AG09319 (cell line): ENCODE data around the gene KLK2.

ENCODE experiments used
- DNase-seq: peaks from one replicate; pipeline ENCODE4 v3.0.0-alpha.2; 2010; ENCODE audit warnings: low read depth; ENCODE audit errors: extremely low read depth
- TF ChIP-seq, protein P1 (sequence below): IDR thresholded peaks from 2 replicates; pipeline ENCODE4 v1.5.1; 2011; ENCODE audit warnings: low read depth, mild to moderate bottlenecking, inconsistent platforms, low read length, moderate library complexity

KLK2 gene

DNA sequence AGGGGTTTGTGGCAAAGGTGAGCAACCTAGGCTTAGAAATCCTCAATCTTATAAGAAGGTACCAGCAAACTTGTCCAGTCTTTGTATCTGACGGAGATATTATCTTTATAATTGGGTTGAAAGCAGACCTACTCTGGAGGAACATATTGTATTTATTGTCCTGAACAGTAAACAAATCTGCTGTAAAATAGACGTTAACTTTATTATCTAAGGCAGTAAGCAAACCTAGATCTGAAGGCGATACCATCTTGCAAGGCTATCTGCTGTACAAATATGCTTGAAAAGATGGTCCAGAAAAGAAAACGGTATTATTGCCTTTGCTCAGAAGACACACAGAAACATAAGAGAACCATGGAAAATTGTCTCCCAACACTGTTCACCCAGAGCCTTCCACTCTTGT is 3.8 kb upstream of the KLK2 start:
- DNase-seq, result no peak
- TF ChIP-seq, protein P1, sequence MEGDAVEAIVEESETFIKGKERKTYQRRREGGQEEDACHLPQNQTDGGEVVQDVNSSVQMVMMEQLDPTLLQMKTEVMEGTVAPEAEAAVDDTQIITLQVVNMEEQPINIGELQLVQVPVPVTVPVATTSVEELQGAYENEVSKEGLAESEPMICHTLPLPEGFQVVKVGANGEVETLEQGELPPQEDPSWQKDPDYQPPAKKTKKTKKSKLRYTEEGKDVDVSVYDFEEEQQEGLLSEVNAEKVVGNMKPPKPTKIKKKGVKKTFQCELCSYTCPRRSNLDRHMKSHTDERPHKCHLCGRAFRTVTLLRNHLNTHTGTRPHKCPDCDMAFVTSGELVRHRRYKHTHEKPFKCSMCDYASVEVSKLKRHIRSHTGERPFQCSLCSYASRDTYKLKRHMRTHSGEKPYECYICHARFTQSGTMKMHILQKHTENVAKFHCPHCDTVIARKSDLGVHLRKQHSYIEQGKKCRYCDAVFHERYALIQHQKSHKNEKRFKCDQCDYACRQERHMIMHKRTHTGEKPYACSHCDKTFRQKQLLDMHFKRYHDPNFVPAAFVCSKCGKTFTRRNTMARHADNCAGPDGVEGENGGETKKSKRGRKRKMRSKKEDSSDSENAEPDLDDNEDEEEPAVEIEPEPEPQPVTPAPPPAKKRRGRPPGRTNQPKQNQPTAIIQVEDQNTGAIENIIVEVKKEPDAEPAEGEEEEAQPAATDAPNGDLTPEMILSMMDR, result no peak

DNA sequence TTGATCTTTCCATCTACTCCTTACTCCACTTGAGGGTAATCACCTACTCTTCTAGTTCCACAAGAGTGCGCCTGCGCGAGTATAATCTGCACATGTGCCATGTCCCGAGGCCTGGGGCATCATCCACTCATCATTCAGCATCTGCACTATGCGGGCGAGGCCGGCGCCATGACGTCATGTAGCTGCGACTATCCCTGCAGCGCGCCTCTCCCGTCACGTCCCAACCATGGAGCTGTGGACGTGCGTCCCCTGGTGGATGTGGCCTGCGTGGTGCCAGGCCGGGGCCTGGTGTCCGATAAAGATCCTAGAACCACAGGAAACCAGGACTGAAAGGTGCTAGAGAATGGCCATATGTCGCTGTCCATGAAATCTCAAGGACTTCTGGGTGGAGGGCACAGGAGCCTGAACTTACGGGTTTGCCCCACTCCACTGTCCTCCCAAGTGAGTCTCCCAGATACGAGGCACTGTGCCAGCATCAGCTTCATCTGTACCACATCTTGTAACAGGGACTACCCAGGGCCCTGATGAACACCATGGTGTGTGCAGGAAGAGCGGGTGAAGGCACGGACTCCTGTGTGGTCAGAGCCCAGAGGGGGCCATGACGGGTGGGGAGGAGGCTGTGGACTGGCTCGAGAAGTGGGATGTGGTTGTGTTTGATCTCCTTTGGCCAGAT is 2.7 kb upstream of the KLK2 start:
- TF ChIP-seq, protein P1, result no peak
- no peak for DNase-seq

DNA sequence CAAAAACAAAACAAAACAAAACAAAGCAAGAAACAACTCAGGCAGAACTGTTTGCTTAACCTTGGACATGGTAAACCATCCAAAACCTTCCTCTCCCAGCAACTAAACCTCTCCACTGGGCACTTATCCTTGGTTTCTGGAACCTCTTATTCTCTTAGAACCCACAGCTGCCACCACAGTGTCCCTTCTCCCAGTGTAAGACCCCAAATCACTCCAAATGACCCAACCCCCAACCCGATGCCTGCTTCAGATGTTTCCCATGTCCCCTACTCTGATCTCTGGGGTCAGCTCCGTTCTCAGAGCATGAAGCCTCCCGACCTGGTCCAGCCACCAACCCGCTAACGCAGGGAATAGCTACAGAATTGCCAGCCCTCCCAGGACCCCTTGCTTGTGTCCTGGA is 972 bp downstream of the KLK2 start:
- no peak for DNase-seq
- TF ChIP-seq, protein P1, result no peak

DNA sequence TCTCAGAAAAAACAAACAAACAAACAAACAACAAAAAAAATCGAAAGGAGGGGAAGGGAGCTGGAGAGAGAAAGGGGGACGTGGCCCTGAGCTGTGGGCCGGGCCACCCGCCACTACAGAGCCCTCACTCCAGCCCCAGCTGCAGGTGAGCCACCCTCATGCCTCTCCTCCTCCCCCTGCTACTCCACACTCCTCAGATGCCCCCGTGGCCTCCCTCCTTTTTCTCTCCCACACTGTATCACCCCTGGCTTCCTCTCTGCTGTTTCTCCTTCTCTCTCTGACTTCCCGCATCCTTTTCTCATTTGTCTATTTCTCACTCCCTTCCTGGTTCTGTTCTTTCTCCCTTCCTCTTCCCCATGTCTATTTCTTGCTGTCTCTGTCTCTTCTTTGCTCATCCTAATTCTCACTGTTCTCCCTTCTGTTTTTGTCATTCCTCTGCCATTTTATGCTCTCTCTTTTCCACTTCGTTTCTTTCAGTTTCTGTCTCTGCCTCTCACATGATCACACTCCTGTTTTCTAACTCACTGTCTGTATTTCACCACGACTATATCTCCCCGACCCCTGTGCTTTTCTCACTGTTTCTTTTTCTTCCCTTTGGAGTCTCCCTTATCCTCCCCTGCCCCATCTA is 2.7 kb downstream of the KLK2 start:
- TF ChIP-seq, protein P1, result no peak
- no peak for DNase-seq

DNA sequence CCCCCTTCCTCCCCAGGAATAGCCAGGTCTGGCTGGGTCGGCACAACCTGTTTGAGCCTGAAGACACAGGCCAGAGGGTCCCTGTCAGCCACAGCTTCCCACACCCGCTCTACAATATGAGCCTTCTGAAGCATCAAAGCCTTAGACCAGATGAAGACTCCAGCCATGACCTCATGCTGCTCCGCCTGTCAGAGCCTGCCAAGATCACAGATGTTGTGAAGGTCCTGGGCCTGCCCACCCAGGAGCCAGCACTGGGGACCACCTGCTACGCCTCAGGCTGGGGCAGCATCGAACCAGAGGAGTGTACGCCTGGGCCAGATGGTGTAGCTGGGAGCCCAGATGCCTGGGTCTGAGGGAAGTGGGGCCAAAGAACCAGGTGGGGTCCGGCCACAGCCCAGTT is 3.2 kb downstream of the KLK2 start:
- DNase-seq, result no peak
- TF ChIP-seq, protein P1, result no peak

DNA sequence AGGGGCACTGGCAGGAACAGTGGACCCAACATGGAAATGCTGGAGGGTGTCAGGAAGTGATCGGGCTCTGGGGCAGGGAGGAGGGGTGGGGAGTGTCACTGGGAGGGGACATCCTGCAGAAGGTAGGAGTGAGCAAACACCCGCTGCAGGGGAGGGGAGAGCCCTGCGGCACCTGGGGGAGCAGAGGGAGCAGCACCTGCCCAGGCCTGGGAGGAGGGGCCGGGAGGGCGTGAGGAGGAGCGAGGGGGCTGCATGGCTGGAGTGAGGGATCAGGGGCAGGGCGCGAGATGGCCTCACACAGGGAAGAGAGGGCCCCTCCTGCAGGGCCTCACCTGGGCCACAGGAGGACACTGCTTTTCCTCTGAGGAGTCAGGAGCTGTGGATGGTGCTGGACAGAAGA is 4.1 kb downstream of the KLK2 start:
- TF ChIP-seq, protein P1, result no peak
- no peak for DNase-seq

DNA sequence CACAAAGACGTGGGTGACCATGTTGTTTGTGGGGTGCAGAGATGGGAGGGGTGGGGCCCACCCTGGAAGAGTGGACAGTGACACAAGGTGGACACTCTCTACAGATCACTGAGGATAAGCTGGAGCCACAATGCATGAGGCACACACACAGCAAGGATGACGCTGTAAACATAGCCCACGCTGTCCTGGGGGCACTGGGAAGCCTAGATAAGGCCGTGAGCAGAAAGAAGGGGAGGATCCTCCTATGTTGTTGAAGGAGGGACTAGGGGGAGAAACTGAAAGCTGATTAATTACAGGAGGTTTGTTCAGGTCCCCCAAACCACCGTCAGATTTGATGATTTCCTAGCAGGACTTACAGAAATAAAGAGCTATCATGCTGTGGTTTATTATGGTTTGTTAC is 5.6 kb downstream of the KLK2 start:
- TF ChIP-seq, protein P1, result no peak
- no peak for DNase-seq
